H1 (cell line): Measurements from ENCODE around the gene TNNT1.

Source experiments
- CEBPB ChIP-seq: IDR thresholded peaks from 2 replicates; pipeline ENCODE4 v1.6.1; 2012; ENCODE audit warnings: low read depth, low read length
- CTCF ChIP-seq, 3 experiments: IDR thresholded peaks; 1 replicate in 2 of 3; 2 replicates in 1 of 3; pipeline versions ENCODE4 v1.5.1 to v1.6.1; 2011; ENCODE audit warnings: low read length in 3 of 3, mild to moderate bottlenecking in 3 of 3, inconsistent platforms in 2 of 3, low read depth in 1 of 3, moderate library complexity in 1 of 3; ENCODE audit not compliant: insufficient read depth in 1 of 3; ENCODE audit errors: control extremely low read depth in 1 of 3
- EP300 ChIP-seq, 2 experiments: IDR thresholded peaks; 1 replicate in 1 of 2; 2 replicates in 1 of 2; pipeline ENCODE4 v1.6.1; 2011 to 2012; ENCODE audit warnings: low read depth in 2 of 2, low read length in 2 of 2, mild to moderate bottlenecking in 2 of 2, borderline replicate concordance in 1 of 2, inconsistent platforms in 1 of 2, moderate library complexity in 1 of 2
- GABPA ChIP-seq: IDR thresholded peaks from 2 replicates; pipeline ENCODE4 v1.6.1; 2011; ENCODE audit warnings: mild to moderate bottlenecking, low read length, moderate library complexity, borderline replicate concordance; ENCODE audit not compliant: insufficient read depth
- MAX ChIP-seq: IDR thresholded peaks from 2 replicates; pipeline ENCODE4 v1.6.1; 2012; ENCODE audit warnings: inconsistent platforms
- RAD21 ChIP-seq, 2 experiments: IDR thresholded peaks in 1 of 2; conservative IDR thresholded peaks in 1 of 2; 2 replicates each; pipeline ENCODE4 v1.6.1; 2011; ENCODE audit warnings: low read depth in 2 of 2, low read length in 2 of 2, improper control_type of control experiment in 1 of 2, inconsistent platforms in 1 of 2, mild to moderate bottlenecking in 1 of 2, moderate library complexity in 1 of 2
- RFX5 ChIP-seq: IDR thresholded peaks from 2 replicates; pipeline ENCODE4 v1.6.1; 2011; ENCODE audit warnings: low read depth, low read length, improper control_type of control experiment, borderline replicate concordance
- RNF2 ChIP-seq: fragments of 200-900, 300-1000 bp; sonication (generic); IDR thresholded peaks from 2 replicates; pipeline ENCODE4 v1.7.1; 2016; ENCODE audit warnings: borderline replicate concordance, low read depth, mild to moderate bottlenecking, antibody characterized with exemption, low read length; ENCODE audit not compliant: poor library complexity, severe bottlenecking; ENCODE audit errors: missing control alignments
- SIN3A ChIP-seq, 2 experiments: IDR thresholded peaks in 1 of 2; conservative IDR thresholded peaks in 1 of 2; 2 replicates each; pipeline ENCODE4 v1.6.1; 2011 to 2012; ENCODE audit warnings: low read length in 2 of 2, improper control_type of control experiment in 1 of 2, low read depth in 1 of 2, mild to moderate bottlenecking in 1 of 2

GRCh38 chr19:55113570-55114039, 35.4 kb downstream of the TNNT1 start:
- no peak for TF ChIP-seq RNF2
- TF ChIP-seq EP300 (IDR thresholded peaks at IDR 0.05; ENCODE audit: borderline replicate concordance in 1 of 2, low read depth in 2 of 2, low read length in 2 of 2): no peak
- TF ChIP-seq RAD21 (IDR thresholded peaks at IDR 0.05 in 1 of 2, conservative IDR thresholded peaks at IDR 0.05 in 1 of 2; ENCODE audit: low read depth in 2 of 2, low read length in 2 of 2): no peak
- no peak for TF ChIP-seq CTCF (IDR thresholded peaks at IDR 0.05; ENCODE audit: control extremely low read depth in 1 of 3, insufficient read depth in 1 of 3, low read depth in 1 of 3, low read length in 3 of 3)
- peak; percentile 77 for TF ChIP-seq MAX
- no peak for TF ChIP-seq CEBPB
- TF ChIP-seq GABPA: no peak
- TF ChIP-seq SIN3A (conservative IDR thresholded peaks at IDR 0.05 in 1 of 2, IDR thresholded peaks at IDR 0.05 in 1 of 2; ENCODE audit: low read depth in 1 of 2, low read length in 2 of 2): 0 out of 4 replicates have a peak, but pooled peaks of 1 of the 2 experiments have one; percentile 45
- no peak for TF ChIP-seq RFX5
